HepG2 (cell line): Measurements from ENCODE around the gene TMEM217. TPM values are rescaled to one million over a fixed set of nuclear protein-coding genes. Genes with fewer than 3 reads are reported as not detected.

Source experiments
- CEBPB ChIP-seq: IDR thresholded peaks from 2 replicates; pipeline ENCODE4 v1.6.1; 2011; ENCODE audit warnings: low read depth, low read length, improper control_type of control experiment, borderline replicate concordance
- EED ChIP-seq: sonication (generic); formaldehyde crosslinking; IDR thresholded peaks from 2 replicates; pipeline ENCODE4 v1.5.0; 2020; ENCODE audit warnings: mild to moderate bottlenecking, missing genetic modification reagents
- EP300 ChIP-seq, 3 experiments: sonication (generic) in 1 of 3; formaldehyde crosslinking in 1 of 3; IDR thresholded peaks; 2 replicates each; pipeline versions ENCODE4 v1.5.1 to v1.6.1; 2011 to 2020; ENCODE audit warnings: low read depth in 2 of 3, low read length in 2 of 3, borderline replicate concordance in 1 of 3, improper control_type of control experiment in 1 of 3, mild to moderate bottlenecking in 1 of 3, missing genetic modification reagents in 1 of 3, moderate library complexity in 1 of 3
- HDAC6 ChIP-seq: fragments of 200-600 bp; sonication (generic); IDR thresholded peaks from 2 replicates; pipeline ENCODE4 v1.7.0; 2017; ENCODE audit warnings: mild to moderate bottlenecking, antibody characterized with exemption, low read length, low read depth
- HNF1B ChIP-seq: sonication (generic); formaldehyde crosslinking; IDR thresholded peaks from 2 replicates; pipeline ENCODE4 v1.5.1; 2020; ENCODE audit warnings: mild to moderate bottlenecking, moderate library complexity, missing genetic modification reagents
- MAFK ChIP-seq, 2 experiments: IDR thresholded peaks in 1 of 2; conservative IDR thresholded peaks in 1 of 2; 2 replicates each; pipeline ENCODE4 v1.6.1; 2011; ENCODE audit warnings: improper control_type of control experiment in 2 of 2, low read length in 2 of 2
- MIER2 ChIP-seq: IDR thresholded peaks from 2 replicates; pipeline ENCODE4 v1.6.1; 2016; ENCODE audit warnings: missing biosample characterization, missing genetic modification reagents
- NBN ChIP-seq: fragments of 450-650 bp; conservative IDR thresholded peaks from 2 replicates; pipeline ENCODE4 v1.6.1; 2017
- PHF20 ChIP-seq: sonication (generic); formaldehyde crosslinking; IDR thresholded peaks from 2 replicates; pipeline ENCODE4 v1.5.0; 2020; ENCODE audit warnings: mild to moderate bottlenecking, missing genetic modification reagents
- RXRB ChIP-seq: IDR thresholded peaks from 2 replicates; pipeline ENCODE4 v1.6.1; 2016; ENCODE audit warnings: borderline replicate concordance, missing genetic modification reagents, missing compliant biosample characterization
- SMC3 ChIP-seq: IDR thresholded peaks from 2 replicates; pipeline ENCODE4 v1.6.1; 2011; ENCODE audit warnings: low read length, improper control_type of control experiment
- SNRNP70 ChIP-seq: fragments of 200-400 bp; formaldehyde crosslinking; IDR thresholded peaks from 2 replicates; pipeline ENCODE4 v1.6.1; 2017; ENCODE audit warnings: mild to moderate bottlenecking, low read depth, low read length, moderate library complexity
- SRY ChIP-seq: sonication (generic); formaldehyde crosslinking; IDR thresholded peaks from 2 replicates; pipeline ENCODE4 v1.8.0; 2022; ENCODE audit warnings: mild to moderate bottlenecking, missing genetic modification reagents
- STAG1 ChIP-seq: sonication (generic); formaldehyde crosslinking; IDR thresholded peaks from 2 replicates; pipeline ENCODE4 v1.4.0; 2020; ENCODE audit warnings: missing genetic modification reagents
- TFDP2 ChIP-seq: sonication (generic); formaldehyde crosslinking; IDR thresholded peaks from 2 replicates; pipeline ENCODE4 v1.4.0; 2020; ENCODE audit warnings: missing genetic modification reagents
- THYN1 ChIP-seq: sonication (generic); formaldehyde crosslinking; IDR thresholded peaks from 2 replicates; pipeline ENCODE4 v1.8.1; 2023; ENCODE audit warnings: low read depth, mild to moderate bottlenecking, moderate library complexity, missing genetic modification reagents, borderline replicate concordance
- UBTF ChIP-seq: sonication (generic); formaldehyde crosslinking; IDR thresholded peaks from 2 replicates; pipeline ENCODE4 v1.4.0; 2020; ENCODE audit warnings: mild to moderate bottlenecking, missing genetic modification reagents
- ZNF180 ChIP-seq: sonication (generic); formaldehyde crosslinking; IDR thresholded peaks from 2 replicates; pipeline ENCODE4 v1.4.0; 2020; ENCODE audit warnings: low read depth, missing genetic modification reagents, borderline replicate concordance
- ZNF484 ChIP-seq: sonication (generic); formaldehyde crosslinking; IDR thresholded peaks from 2 replicates; pipeline ENCODE4 v1.5.1; 2020; ENCODE audit warnings: mild to moderate bottlenecking, low read depth, missing genetic modification reagents, borderline replicate concordance
- ZNF605 ChIP-seq: sonication (generic); formaldehyde crosslinking; IDR thresholded peaks from 2 replicates; pipeline ENCODE4 v1.8.0; 2022; ENCODE audit warnings: mild to moderate bottlenecking, missing genetic modification reagents
- ZNF691 ChIP-seq: sonication (generic); formaldehyde crosslinking; IDR thresholded peaks from 2 replicates; pipeline ENCODE4 v1.4.0; 2020; ENCODE audit warnings: missing genetic modification reagents, low read depth, mild to moderate bottlenecking, borderline replicate concordance
- ZNF7 ChIP-seq: IDR thresholded peaks from 2 replicates; pipeline ENCODE4 v1.6.1; 2016; ENCODE audit warnings: missing biosample characterization, missing genetic modification reagents
- ZNF724P ChIP-seq: sonication (generic); formaldehyde crosslinking; IDR thresholded peaks from 2 replicates; pipeline ENCODE4 v1.8.0; 2022; ENCODE audit warnings: missing genetic modification reagents, borderline replicate concordance
- ZNF782 ChIP-seq: sonication (generic); formaldehyde crosslinking; IDR thresholded peaks from 2 replicates; pipeline ENCODE4 v1.4.0; 2020; ENCODE audit warnings: missing genetic modification reagents, mild to moderate bottlenecking, borderline replicate concordance
- ZNF83 ChIP-seq: sonication (generic); formaldehyde crosslinking; IDR thresholded peaks from 2 replicates; pipeline ENCODE4 v1.4.0; 2020; ENCODE audit warnings: missing genetic modification reagents, mild to moderate bottlenecking, borderline replicate concordance
- polyA plus RNA-seq, 8 experiments: library from polyadenylated mRNA; depleted of rRNA in 3 of 8; stranded (reverse) in 7 of 8; unstranded in 1 of 8; fragments of >200 nt; fragmentation: Illumina TruSeq in 4 of 8; extraction: Trizol in 4 of 8; gene quantifications; 2 replicates each; pipeline versions ENCODE4 v1.2.1 to v1.2.3, GENCODE V29; 2011 to 2016; ENCODE audit warnings: low read depth in 4 of 8, missing spikeins in 1 of 8, mixed read lengths in 1 of 8; ENCODE audit not compliant: insufficient read depth in 1 of 8
- total RNA-seq, 5 experiments: library from RNA; depleted of rRNA; stranded (reverse); fragments of >200 nt; fragmentation: Illumina TruSeq; extraction: Trizol; gene quantifications; 2 replicates each; pipeline ENCODE4 v1.2.3, GENCODE V29; 2016; ENCODE audit warnings: low read depth in 1 of 5

TMEM217 gene
- total and polyA plus RNA-seq, 2 of the 13 experiments (the other 11 are each of a cell fraction or from before 2014, with no cell fraction given) = 2.3 to 3.4 TPM

- TF ChIP-seq ZNF724P (CRISPR knock-in tag) = no peak
- no peak for TF ChIP-seq THYN1 (CRISPR knock-in tag)
- TF ChIP-seq ZNF484 = no peak
- TF ChIP-seq RXRB (CRISPR knock-in tag) = peak; percentile 34; the same call in 1 of the 2 replicates
- TF ChIP-seq MIER2 = no peak
- TF ChIP-seq ZNF7 (CRISPR knock-in tag) = no peak
- TF ChIP-seq UBTF (CRISPR knock-in tag) = no peak
- TF ChIP-seq ZNF691 = no peak
- TF ChIP-seq HNF1B (CRISPR knock-in tag) = 0 out of 2 replicates have a peak, but pooled peaks have one; percentile 30
- no peak for TF ChIP-seq HDAC6
- no peak for TF ChIP-seq PHF20 (CRISPR knock-in tag)
- peak; percentile 100 for TF ChIP-seq STAG1 (CRISPR knock-in tag)
- TF ChIP-seq ZNF782 (CRISPR knock-in tag) = no peak
- TF ChIP-seq EP300 (IDR thresholded peaks at IDR 0.05; ENCODE audit: low read depth in 2 of 2, low read length in 2 of 2) = no peak
- TF ChIP-seq EP300 (CRISPR knock-in tag; IDR thresholded peaks at IDR 0.05; ENCODE audit: borderline replicate concordance) = no peak
- no peak for TF ChIP-seq EED
- no peak for TF ChIP-seq MAFK (conservative IDR thresholded peaks at IDR 0.05 in 1 of 2, IDR thresholded peaks at IDR 0.05 in 1 of 2; ENCODE audit: low read length in 2 of 2)
- no peak for TF ChIP-seq SRY (CRISPR knock-in tag)
- TF ChIP-seq SMC3 = peak; percentile 99
- no peak for TF ChIP-seq CEBPB
- no peak for TF ChIP-seq NBN
- no peak for TF ChIP-seq ZNF83
- TF ChIP-seq ZNF605 (CRISPR knock-in tag) = no peak
- TF ChIP-seq TFDP2 (CRISPR knock-in tag) = no peak
- no peak for TF ChIP-seq ZNF180 (CRISPR knock-in tag)
- no peak for TF ChIP-seq SNRNP70
Measured at GRCh38 chr6:37210313-37210968, 47.5 kb downstream of the TMEM217 start (continued).
